Measurements from ENCODE around the gene OR4S1.
"Not testable (repeated sequence)": the region's sequence is repeated elsewhere in the genome, so short reads cannot be mapped to it uniquely, and the experiment has no call there.

The OR4S1 gene

GRCh38 chr11:48346286-48346685 is 40.3 kb downstream of the OR4S1 start:
- not testable (repeated sequence) for H3K27ac ChIP-seq (ENCODE audit: low read length); H3K4me3 ChIP-seq (ENCODE audit: low read length); H3K36me3 ChIP-seq (ENCODE audit: control insufficient read depth, low read depth, low read length); H3K9ac ChIP-seq (ENCODE audit: low read length); H3K27me3 ChIP-seq (ENCODE audit: control insufficient read depth, insufficient read depth, low read length); H3K4me1 ChIP-seq (ENCODE audit: control insufficient read depth, low read depth, low read length)
- peaks cover 33% of the 10 kb centered on the region for H3K9me3 ChIP-seq (ENCODE audit: control insufficient read depth, low read depth, low read length)

GRCh38 chr11:48354013-48354412 is 48.0 kb downstream of the OR4S1 start:
- H3K9me3 ChIP-seq (ENCODE audit: control insufficient read depth, low read depth, low read length): peaks cover 42% of the 10 kb centered on the region
- H3K9ac ChIP-seq (ENCODE audit: low read length): no peak overlapping the region

DNA sequence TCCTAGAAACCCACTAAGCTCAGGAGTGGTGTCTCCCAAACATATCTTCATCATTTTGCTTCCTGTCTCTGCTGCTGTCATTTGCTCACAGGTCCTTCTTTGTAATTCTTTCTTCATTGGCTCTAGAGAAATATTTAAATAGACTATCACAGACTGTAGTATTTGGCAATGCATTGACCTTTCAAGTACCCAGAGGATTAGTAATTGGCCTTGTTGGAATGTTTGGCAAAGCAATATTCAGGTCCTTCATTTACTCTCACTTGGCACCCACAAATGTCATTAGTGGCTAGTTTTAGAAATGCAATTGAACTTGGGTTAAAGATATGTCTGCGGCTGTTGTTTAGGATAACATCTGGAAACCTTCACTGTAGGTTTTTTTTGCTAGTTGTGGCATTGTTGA is 48.7 kb downstream of the OR4S1 start:
- Histone ChIP-seq H3K36me3 (ENCODE audit: control insufficient read depth, low read depth, low read length) (no peaks in the 10 kb centered on the region), H3K27me3 (ENCODE audit: control insufficient read depth, insufficient read depth, low read length) (no peaks in the 10 kb centered on the region), H3K4me1 (ENCODE audit: control insufficient read depth, low read depth, low read length) (no peaks in the 10 kb centered on the region), H3K27ac (ENCODE audit: low read length) (no peak overlapping the region), H3K9ac (ENCODE audit: low read length) (no peak overlapping the region), H3K4me3 (ENCODE audit: low read length) (no peak overlapping the region), H3K9me3 (ENCODE audit: control insufficient read depth, low read depth, low read length) (peaks cover 42% of the 10 kb centered on the region)

More at GRCh38 chr11:48354013-48354412, 48.0 kb downstream of the OR4S1 start:
- H3K4me3 ChIP-seq (ENCODE audit: low read length): no peak overlapping the region
- no peaks in the 10 kb centered on the region for H3K4me1 ChIP-seq (ENCODE audit: control insufficient read depth, low read depth, low read length)
- no peak overlapping the region for H3K27ac ChIP-seq (ENCODE audit: low read length)
- H3K36me3 ChIP-seq (ENCODE audit: control insufficient read depth, low read depth, low read length): no peaks in the 10 kb centered on the region
- H3K27me3 ChIP-seq (ENCODE audit: control insufficient read depth, insufficient read depth, low read length): no peaks in the 10 kb centered on the region

All from iPS-18a (cell line).